HG02763 (cell line): ENCODE measurements around the gene GYPE.
"Not testable (repeated sequence)": the region's sequence is repeated elsewhere in the genome, so short reads cannot be mapped to it uniquely, and the experiment has no call there.

Source experiments
- ATAC-seq: cut with Tn5 transposase; IDR thresholded peaks from one replicate; pipeline ENCODE4 v1.9.1; 2021; ENCODE audit warnings: mild to moderate bottlenecking, moderate library complexity; ENCODE audit not compliant: unreplicated experiment

GYPE gene

GRCh38 chr4:143905440-143905839 lies at the start of gene GYPE:
Gene GYPE, minus strand, starts transcription at chr4:143905559. Its CDS starts 52 bp downstream, at chr4:143905507.
- not testable (repeated sequence) for ATAC-seq

- not testable (repeated sequence) for ATAC-seq
Measured at GRCh38 chr4:143951458-143951972, 46.2 kb upstream of the GYPE start.

- ATAC-seq, result not testable (repeated sequence)
Measured at GRCh38 chr4:143950967-143951366, 45.6 kb upstream of the GYPE start.

- ATAC-seq, result not testable (repeated sequence)
Measured at GRCh38 chr4:143950185-143950584, 44.8 kb upstream of the GYPE start.

GRCh38 chr4:143947493-143947892 lies 42.1 kb upstream of the GYPE start:
- not testable (repeated sequence) for ATAC-seq

- not testable (repeated sequence) for ATAC-seq
Measured at GRCh38 chr4:143940708-143941107, 35.3 kb upstream of the GYPE start.

- no peak for ATAC-seq
Measured at GRCh38 chr4:143939528-143939927, 34.2 kb upstream of the GYPE start.

- ATAC-seq, result not testable (repeated sequence)
Measured at GRCh38 chr4:143938890-143939289, 33.5 kb upstream of the GYPE start.

- no peak for ATAC-seq
Measured at GRCh38 chr4:143921181-143921580, 15.8 kb upstream of the GYPE start.

- ATAC-seq, result not testable (repeated sequence)
Measured at GRCh38 chr4:143916485-143916884, 11.1 kb upstream of the GYPE start.

- not testable (repeated sequence) for ATAC-seq
Measured at GRCh38 chr4:143912478-143912877, 7.1 kb upstream of the GYPE start.

GRCh38 chr4:143911528-143912417 lies 6.4 kb upstream of the GYPE start:
- peak; percentile 44 for ATAC-seq

- ATAC-seq, result not testable (repeated sequence)
Measured at GRCh38 chr4:143910906-143911305, 5.5 kb upstream of the GYPE start.

GRCh38 chr4:143907811-143908210 lies 2.5 kb upstream of the GYPE start:
- ATAC-seq, result peak; percentile 62

- not testable (repeated sequence) for ATAC-seq
Measured at GRCh38 chr4:143904431-143904830, 928 bp downstream of the GYPE start.

GRCh38 chr4:143890323-143890722 lies 15.0 kb downstream of the GYPE start:
- ATAC-seq, result not testable (repeated sequence)

- ATAC-seq, result not testable (repeated sequence)
Measured at GRCh38 chr4:143888189-143888588, 17.2 kb downstream of the GYPE start.

- not testable (repeated sequence) for ATAC-seq
Measured at GRCh38 chr4:143884965-143885364, 20.4 kb downstream of the GYPE start.

GRCh38 chr4:143883529-143883928 lies 21.8 kb downstream of the GYPE start:
- no peak for ATAC-seq

- no peak for ATAC-seq
Measured at GRCh38 chr4:143882892-143883291, 22.5 kb downstream of the GYPE start.

GRCh38 chr4:143879561-143879960 lies 25.8 kb downstream of the GYPE start:
- ATAC-seq, result not testable (repeated sequence)

- ATAC-seq, result peak; percentile 57
Measured at GRCh38 chr4:143875357-143875756, 30.0 kb downstream of the GYPE start.
